CD4-positive, alpha-beta T cell treated with Interleukin-4 for 1 hour (primary cell): ENCODE measurements around the gene APRT.
"Not testable (repeated sequence)": the region's sequence is repeated elsewhere in the genome, so short reads cannot be mapped to it uniquely, and the experiment has no call there.

Source experiments
- DNase-seq, 2 donors: peaks; one replicate each; pipeline ENCODE4 v3.0.0-alpha.2; 2020 to 2022

APRT gene

DNA sequence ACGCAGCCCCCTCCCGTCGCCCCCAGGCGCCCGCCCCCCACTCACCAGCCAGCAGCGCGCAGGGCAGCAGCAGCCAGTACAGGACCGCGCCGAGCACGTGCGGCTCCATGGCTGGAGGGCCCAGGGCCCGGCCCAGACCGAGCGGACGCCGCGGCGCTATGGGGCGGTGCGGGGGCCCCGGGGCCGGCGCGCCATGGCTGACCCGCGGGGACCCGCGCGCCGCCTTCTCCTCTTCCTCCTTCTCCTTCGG is 26.9 kb downstream of the APRT start:
- no peak for DNase-seq

DNA sequence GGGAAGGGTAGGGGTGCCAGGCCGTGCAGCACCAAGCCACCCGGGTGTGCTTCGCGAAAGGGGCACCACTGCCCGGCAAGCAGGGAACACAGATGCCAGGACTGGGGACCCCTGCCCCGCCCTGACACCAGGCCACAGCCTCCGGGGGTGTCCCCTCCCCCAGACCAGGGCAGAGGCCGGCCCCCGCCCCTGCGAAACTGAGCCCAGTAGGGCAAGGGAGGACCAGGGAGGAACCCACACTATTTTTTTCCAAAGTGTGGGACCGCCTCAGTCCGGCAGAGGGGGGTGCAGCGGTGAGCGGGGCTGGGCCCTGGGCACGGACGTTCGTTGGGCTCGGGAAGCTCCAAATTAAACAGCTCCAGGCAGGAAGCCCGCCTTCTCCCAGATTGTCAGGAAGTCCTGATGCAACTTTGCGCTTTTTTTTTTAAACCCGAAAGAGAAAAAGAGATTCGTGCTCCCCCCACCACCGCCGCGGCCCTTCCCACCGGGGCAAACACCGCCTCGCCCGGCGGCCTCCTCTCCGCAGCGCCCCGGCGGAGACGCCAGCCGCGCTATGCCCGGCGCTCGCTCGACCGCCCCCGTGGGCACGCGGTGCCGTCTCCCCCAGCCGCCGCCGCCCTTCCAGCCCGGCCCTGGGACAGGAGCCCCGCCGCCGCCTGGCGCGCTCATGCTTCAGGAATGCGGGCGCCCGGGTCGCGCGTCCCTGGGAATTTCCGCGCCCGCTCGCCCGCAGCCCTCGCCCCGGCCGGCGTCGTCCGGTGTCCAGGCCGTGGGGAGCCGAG is 27.5 kb downstream of the APRT start:
- DNase-seq = peak in 1 of 2 donors; percentile 43

DNA sequence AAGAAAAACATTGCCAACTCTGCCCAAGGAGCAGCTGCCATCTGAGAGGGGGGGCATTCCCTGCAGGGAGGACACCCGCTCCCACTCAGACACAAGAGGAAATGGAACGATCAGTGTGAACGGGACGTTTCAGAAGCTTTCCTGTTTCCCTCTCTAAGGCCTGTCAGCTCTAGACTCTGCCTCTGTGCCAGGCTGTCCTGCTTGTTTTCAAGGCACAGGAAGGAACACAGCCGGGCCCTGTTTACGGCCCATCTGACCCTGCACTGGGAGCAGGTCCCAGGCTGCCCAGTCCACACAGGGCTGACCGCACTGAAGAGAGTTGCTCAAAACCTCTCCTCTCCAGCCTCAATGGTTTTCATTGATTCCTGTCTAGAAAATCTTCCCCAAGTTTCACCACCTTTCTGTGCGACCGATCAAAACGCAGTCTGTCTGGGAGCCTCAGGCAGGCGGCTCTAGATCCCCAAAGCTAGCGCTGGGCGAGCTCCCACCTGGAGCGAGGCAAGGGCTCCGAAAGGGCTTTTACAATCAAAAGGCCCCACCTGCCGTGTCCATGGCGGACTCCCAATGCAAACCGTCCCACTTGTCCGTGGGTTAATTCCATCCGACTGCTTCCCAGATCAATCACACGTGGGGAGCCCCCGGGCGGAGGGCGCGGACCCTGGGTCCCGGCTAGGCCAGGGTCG is 28.2 kb downstream of the APRT start:
- no peak for DNase-seq

DNA sequence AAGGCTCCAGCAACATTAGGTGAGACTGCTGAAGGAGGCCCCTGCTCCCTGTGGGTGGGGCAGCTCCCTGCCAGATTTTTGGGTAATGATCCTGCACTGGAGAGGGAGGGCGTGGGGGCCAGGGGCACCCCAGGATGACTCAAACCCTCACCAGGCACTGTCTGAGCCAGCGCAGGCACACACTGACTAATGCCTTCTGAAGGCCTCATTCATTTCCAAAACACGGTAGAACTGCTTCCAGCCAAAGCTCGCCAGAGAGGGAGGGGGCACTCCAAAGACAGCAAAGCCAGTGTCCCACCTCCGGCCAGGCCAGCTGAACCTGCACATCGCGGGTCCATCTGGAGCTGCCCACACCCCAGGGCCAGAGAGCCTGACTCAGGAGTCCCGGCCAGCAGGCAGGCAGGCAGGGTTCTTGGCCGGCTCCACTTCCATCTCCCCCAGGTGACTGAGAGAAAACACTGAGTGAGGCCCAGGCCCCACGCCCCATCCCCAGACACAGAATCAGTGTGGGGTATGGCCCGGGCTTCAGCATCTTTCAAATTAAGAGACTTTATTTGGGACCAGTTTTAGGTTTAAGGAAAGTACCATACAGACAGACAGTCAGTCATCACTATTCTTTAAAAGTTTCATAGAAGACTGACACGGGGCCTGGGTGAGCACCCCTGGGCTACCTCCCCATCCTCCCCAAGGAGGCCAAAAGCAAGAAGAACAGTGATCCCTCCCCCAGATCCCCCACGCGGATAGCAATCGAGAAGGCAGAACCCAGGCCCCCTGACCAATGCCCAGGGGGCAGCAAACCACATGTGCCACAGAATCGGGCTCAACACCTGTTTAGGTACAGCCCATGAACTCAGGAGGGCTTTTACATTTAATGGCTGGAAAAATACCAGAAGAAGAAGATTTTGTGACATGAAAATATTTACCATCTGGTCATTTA is 29.0 kb downstream of the APRT start:
- DNase-seq = no peak

DNA sequence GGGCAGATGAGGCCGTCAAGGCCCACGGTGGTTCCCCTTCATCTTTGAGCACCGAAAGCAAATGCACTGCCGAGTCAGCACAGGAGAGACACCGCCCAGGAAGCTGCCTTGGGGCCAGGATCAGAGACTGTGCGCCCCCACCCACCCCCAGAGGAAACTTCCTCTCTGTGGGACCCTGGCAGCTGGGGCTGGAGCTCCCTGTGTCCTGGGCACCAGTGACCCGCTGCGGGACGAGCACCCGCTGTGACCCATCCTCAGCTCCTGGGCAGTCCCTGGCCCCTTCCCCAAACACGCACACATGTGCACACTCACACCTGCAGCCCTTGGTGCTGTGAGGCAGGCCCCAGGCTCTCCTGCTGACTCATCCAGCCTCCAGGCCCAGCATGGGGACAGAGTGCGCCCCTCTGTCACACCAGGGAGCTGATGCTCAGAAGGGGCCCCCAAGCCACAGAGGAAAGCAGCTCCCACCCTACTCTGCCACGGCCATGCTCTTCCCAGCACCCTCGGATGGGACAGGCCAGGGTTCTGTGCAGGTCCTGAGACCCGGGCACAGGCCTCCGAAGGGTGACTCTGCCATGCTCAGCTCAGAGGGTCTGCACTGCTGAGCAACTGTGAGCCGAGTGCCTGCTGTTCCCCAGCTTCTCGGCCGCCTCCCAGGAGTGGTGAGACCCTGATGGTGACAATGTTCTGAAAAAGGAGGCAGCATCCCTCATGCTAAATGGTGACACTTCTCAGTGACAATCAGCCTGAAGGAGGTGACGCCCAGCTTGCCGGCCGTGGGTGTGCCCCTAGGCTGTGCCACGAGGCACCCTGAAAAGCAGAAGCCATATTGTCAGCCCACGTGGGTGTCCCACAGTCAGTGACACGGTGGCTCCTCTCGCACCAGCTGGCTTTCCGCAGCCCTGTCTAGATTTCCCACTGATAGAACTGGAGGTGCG is 30.3 kb downstream of the APRT start:
- DNase-seq = peak; percentile 73 to 75

DNA sequence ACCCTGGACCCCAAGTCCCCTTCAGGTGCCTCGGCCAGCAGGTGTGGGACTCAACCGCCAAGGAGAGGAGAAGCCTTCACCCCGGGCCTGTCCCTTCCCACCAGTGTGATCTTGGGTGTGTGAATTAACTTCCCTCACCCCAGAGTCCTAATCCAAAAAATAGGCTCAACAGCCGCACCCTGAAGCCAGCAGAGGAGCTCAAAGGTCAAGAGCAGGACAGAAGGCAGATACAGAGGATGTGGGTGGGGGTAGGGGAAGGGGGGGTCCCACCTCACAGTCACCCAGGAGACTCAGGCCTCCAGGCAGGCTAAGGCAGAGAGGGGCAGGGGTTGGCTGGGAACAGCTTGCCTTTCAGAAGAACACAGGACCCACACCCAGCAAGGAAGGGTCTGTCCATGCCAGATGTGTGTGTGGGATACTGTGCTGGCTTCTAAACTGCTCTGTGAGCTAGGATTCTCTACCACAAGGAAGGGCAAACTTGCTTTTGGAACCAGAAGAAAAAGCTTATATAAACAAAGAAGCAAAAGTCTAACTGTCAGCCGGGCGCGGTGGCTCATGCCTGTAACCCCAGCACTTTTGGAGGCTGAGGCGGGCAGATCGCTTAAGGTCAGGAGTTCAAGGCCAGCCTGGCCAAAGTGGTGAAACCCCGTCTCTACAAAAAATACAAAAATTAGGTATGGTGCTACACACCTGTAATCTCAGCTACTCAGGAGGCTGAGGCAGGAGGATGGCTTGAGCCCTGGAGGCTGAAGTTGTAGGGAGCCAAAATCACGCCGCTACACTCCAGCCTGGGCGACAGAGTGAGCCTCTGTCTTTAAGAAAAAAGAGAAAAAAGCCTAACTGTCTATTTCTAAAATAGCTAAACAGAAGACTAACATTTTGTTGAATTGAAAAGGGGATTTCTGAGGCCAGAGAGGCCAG is 31.3 kb downstream of the APRT start:
- DNase-seq = no peak

DNA sequence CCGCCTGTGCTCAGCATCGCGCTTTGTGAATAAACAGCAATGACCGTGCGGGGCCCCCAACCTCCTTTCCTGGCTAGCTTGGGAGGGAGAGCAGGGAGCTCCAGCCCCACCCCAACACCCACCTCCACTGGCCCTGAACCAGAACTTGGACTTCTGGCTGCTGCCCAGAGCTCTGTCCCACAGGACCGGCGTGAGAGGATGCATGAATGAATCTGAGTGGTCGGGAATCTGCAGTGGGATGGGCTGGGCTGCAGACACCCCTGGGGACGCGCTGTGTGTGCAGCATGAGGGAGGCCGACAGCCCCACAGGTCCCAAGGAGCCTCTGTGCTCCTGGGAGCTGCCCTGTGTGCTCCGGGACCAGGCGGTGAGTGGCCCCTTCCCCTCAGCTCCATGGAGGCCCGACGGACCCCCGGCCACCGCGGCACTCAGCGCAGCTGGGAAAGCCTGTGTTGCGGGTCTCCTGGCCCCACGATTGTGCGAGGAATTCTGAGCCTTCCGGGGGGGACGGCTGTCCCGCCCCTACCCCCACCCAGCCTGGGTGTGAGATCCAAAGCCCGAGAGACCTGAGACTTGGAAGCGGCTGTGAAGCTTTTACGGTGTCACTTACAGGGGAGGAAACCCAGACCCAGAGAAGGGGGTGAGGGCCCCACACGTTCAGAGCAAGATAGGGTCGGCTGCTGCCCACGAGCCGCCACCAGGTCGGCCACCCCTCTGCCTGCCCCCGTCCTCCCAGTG is 32.2 kb downstream of the APRT start:
- DNase-seq = no peak

DNA sequence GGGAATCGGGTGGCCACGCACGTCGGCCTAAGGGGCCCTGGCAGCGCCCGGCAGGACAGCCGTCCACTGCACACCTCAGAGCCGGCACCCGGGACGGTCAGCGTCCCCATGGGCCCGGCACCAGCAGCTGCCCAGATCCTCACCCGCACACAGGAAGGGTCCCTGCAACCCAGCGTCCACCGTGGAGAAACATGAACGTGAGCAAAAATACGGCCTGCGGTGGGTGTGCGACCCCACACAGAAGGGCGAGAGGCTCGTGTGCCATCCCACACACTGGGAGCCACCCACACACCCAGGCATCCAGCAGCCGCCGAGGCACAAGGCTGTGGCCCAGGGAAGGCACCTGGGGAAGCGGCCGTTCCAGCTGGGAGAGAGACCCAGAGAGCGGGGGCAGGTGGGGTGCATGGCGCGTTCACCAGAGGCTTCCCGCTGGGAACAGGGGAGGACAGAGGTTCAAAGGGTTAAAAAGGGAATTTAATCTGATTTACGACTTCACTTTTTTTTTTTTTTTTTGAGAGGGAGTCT is 33.1 kb downstream of the APRT start:
- DNase-seq = no peak

DNA sequence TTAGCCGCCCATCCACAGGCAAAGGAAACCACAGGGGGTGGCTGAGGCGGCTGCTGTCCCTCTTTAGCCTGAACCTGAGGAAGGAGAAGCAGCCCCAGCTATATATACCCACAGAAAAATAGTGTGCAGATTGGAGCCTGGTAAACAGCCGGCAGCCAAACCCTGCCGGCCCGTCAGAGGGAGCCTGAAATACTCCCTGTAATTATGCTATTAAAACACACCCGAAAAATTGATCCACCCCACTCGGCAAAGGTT is 33.5 kb downstream of the APRT start:
- no peak for DNase-seq

DNA sequence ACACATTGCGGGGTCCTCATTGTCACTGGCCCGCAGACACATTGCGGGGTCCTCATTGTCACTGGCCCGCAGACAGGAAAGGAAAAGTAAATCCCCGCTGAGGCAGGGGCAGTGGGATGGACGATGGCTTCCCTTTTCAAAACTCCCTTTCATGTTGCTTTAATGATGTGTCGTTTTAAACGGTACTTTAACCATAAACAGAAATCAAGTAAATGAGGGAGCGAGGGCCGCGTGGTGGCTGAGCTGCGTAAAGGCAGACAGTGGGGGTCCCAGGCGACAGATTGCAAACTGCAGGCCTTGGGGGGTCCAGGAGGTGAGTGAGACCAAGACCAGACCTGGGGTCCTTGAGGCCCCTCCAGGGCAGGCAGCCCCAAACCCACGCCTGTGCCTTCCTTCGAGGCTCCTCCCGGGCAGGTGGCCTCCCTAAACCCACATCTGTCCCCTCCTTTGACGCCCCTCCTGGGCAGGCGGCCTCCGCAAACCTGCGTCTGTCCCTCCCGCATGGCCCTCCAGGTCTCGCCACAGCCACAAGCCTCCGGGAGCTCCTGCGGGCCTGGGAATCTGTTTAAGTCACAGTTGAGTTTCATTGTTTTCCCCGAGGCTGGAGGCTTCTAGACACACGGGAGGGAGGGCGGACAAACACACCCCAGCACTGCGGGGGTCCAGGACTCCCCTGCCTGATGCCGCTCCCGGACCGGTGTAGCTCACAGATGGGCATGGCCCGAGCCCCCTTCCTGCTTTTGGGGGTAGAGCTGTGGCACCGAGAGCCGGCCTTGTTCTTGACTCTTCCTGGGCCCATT is 34.1 kb downstream of the APRT start:
- no peak for DNase-seq

DNA sequence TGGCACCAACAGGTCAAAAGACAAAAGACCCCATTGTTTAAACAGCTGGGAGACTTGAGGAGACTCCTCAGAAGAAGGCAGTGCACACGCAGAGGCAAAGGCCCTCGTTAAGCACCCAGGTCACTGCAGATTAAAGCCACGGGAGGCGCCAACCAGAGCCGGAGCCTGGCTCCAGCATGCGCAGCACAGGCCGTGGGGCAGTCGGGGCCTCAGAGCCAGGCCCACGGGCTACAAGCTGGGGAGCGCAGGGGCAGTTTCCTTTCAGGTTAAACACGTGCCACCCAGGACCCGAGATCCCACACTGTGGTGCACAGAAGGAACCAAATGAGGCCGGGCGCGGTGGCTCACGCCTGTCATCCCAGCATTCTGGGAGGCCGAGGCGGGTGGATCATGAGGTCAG is 35.9 kb downstream of the APRT start:
- no peak for DNase-seq

DNA sequence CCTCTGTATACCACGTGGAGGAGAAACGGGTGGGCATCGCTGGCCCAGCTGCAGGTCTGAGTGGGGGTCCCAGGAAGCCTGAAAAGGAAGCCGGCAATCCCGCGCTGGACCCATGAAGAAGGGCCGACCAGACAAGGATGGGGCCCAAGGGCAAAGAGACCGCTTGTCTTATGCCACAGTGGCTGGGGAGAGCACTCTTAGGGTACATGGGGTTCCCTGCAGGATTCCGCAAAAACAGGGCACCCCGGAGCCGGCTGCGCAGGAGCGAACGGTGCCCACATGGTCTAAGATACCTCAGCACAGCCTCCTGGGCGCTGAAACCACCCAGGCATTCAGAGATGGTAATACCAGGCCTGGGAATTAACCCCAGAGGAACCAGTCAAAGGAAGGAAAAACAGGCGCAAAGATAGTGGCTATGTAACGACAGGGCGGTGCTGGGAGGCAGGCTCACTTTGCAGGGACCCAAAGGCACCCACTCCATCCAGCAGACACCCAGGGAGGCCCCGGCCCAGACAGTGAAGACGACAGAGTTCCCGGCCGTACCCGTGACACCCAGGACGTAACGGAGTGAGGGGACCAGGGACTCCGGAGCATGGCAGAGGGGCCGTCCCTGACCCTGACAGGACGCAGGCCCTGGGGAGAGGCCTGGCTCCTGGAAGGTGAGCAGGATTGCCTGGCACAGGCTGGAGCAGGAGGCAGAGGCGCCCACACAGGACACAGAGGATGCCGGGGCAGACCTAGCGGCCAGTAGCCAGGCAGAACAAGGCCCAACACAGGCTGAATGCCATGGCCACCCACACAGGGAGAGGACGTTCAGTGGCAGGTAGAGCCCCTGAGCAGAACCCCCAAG is 37.0 kb downstream of the APRT start:
- DNase-seq = no peak

DNA sequence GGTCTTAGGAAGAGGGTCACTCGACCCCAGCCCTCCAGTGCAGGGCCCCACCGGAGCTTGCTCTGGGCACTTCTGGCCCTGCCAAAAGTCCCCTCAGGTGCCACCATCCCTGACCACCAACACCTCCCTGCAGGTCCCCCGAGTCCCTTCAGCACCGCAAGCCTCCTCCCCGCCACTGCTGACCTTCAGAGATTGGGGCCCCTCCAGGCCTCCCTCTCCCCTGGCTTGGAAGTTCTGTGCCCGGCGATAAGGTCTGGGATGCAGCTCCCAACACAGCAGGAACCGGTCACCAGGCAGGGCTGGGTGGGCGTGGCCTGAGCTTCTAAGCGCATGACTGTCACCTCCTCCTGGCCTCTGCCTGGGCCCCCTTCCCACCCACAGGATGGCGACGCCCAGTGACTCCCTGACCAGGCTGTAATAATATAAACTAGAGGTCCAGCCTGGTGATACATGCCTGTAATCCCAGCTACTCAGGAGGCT is 37.9 kb downstream of the APRT start:
- DNase-seq = peak in 1 of 2 donors; percentile 47

DNA sequence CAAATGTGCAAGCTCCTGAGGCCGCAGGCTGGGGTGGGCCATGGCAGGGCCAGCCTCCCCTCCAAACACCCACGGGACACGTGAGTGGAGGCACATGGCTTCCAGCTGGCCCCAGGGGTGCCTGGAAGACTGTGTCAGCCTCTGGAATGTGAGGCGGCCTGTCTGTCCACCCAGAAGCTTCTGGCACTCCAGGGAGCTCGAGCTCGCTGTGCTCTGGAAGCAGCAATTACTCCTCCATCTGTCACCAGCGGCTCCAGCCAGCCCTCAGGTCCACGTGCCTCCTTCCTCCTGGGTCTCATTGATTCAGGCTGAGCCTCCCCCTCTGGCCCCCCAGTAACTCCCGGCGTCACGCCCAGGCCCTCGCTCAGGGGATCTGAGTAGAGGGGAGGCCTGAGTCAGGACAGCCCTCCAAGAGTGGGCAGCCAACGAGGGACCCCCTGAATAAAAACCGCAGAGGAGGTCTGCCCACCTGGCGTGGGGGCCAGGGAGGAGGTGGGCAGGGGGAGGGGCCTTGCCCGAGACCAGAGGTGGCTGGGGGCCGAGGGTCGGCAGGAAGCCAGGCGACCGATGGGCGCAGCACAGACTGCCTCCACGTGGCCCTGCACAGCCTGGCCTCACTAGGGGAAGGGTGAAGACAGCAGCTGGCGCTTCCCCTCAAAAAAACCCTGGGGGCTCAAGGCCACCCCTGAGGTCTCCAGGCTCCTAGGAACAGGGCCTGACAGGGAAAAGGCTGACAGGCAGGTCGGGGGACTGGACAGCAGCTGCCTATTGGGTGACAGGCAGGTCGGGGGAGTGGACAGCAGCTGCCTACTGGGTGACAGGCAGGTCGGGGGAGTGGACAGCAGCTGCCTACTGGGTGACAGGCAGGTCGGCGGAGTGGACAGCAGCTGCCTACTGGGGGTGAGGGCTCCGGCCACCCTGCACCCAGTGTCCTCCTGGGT is 38.6 kb downstream of the APRT start:
- DNase-seq = no peak

DNA sequence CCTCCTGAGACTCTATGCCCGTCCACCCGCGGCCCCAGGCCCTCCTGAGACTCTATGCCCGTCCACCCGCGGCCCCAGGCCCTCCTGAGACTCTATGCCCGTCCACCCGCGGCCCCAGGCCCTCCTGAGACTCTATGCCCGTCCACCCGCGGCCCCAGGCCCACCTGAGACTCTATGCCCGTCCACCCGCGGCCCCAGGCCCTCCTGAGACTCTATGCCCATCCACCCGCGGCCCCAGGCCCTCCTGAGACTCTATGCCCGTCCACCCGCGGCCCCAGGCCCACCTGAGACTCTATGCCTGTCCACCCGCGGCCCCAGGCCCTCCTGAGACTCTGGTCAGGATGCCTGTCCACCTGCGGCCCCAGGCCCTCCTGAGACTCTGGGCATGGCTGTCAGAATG is 39.9 kb downstream of the APRT start:
- not testable (repeated sequence) for DNase-seq

DNA sequence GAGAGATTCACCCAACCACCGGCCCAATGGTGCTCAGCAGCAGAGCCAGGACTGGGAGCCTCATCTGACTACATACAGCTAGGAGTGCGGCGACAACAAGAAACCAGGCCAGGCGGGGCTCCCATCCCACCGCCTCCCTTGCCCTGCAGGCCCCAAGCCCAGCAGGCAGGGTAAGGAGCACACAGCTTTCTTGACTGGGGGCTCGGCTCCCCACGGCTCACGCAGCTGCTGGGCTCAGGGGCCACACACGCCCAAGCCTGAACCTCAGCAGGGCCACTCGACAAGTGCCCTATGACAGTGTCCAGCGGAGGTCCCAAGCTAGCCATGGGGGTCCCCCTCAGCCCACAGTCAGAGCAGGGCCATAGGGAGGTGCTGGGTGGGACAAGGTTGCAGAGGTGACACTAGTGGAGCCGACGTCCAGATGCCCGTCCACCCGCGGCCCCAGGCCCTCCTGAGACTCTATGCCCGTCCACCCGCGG is 40.4 kb downstream of the APRT start:
- no peak for DNase-seq
